Measurements from ENCODE around the gene OSR1.
"Not testable (repeated sequence)": the region's sequence is repeated elsewhere in the genome, so short reads cannot be mapped to it uniquely, and the experiment has no call there.

The OSR1 gene

DNA sequence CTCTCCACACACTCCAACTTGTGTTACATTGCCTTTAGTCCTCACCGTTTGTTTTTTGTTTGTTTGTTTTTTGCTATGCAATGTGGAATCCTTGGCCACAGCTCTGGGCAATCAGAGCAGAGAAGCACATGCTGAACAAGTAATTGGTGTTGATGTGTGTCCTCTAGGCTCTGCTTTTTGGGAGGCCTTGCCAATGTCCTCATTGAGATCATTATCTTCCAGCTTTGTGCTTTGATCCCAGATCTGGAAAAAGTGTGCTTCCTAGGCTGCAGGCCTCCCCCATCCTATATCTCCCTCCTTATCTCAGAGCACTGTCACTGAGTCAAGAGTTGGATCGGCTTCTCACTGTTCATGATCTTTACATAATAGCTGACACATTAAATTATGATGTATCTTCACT, 25.9 kb downstream of the OSR1 start:
- no peak for DNase-seq (ENCODE audit: low read depth in 3 of 3, low spot score in 1 of 3)

DNA sequence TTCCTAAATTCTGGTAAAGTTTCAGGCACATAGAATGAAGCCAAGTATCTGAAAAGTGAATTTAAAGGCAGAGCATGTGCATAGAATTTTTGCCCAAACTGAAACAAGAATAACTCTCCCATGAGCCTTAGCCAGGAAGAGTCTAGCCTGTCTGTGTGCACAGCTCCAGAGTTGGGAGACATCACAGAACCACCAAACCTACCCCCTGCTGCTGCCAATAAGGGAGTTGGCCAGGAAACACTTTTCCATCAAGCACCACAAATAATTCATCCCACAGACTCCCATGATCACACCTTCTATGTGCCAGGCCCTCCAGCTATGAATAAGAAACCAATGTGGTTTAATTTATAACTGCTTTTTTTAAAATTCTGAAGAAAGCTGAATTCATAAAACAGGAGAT, 27.0 kb downstream of the OSR1 start:
- DNase-seq (ENCODE audit: low read depth in 3 of 3, low spot score in 1 of 3): no peak

GRCh38 chr2:19330436-19330835, 28.0 kb downstream of the OSR1 start:
- DNase-seq (ENCODE audit: low read depth in 3 of 3, low spot score in 1 of 3): no peak

DNA sequence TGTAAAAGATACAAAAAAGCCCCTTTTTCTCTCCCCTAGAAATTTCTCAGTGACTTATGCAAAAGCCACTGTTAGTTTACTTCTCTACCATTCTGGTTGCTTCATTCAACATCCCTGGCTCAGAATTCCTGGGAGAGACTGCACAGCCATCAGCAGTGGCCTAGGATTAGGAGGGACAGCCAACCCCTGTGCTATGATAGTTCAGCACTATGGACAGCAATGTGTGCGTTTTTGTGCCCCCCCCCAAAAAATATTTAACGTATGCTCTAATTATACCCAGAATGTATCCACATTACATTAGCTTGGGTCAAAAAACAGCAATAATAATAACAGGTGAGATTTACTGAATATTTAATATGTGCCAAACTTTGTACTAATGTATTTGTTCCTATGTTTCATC, 29.0 kb downstream of the OSR1 start:
- DNase-seq (ENCODE audit: low read depth in 3 of 3, low spot score in 1 of 3): no peak

- no peak for DNase-seq (ENCODE audit: low read depth in 3 of 3, low spot score in 1 of 3)
These were observed 30.9 kb downstream of the OSR1 start for GRCh38 chr2:19327496-19327895.

GRCh38 chr2:19321946-19322345, 36.5 kb downstream of the OSR1 start:
- DNase-seq (ENCODE audit: low read depth in 3 of 3, low spot score in 1 of 3): no peak

GRCh38 chr2:19320813-19321212, 37.6 kb downstream of the OSR1 start:
- no peak for DNase-seq (ENCODE audit: low read depth in 3 of 3, low spot score in 1 of 3)

DNA sequence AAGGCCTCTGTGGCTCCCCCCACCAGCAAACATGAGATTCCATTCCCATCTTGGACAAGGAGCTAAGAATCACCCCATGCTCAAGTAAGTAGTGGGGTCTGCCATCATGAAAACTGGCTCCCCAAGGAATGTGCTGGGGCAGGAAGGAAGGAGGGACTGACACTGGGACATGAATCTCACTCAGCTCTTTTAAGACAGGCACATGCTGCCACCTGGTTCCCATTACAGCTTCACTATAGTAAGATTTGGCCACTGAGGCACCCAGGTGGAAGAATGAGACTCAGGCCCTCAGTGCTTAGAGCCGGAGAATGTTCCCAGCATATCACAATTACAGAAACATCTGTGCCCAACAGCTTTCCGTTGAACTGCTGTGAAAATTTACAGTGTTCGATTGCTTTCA, 38.7 kb downstream of the OSR1 start:
- DNase-seq (ENCODE audit: low read depth in 3 of 3, low spot score in 1 of 3): no peak

DNA sequence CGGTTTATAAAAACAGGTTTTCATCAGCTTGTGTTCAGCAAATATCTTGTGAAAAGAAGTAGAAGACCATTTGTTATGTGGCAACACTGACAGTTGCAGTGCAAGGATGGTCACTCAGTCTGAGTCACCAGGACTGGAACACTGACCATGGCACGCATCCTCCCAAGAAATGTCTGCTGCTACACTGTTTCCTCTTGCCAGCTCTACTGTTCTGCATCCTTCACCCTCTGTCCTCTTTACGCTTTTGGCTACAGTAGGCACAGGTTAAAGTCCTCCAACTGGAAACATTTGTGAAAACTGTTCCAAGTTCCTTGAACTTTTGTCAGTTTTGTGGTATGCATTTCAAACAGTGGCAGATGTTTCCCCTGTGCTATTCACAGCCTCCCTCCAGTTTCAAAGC, 39.4 kb downstream of the OSR1 start:
- DNase-seq (ENCODE audit: low read depth in 3 of 3, low spot score in 1 of 3): no peak

DNA sequence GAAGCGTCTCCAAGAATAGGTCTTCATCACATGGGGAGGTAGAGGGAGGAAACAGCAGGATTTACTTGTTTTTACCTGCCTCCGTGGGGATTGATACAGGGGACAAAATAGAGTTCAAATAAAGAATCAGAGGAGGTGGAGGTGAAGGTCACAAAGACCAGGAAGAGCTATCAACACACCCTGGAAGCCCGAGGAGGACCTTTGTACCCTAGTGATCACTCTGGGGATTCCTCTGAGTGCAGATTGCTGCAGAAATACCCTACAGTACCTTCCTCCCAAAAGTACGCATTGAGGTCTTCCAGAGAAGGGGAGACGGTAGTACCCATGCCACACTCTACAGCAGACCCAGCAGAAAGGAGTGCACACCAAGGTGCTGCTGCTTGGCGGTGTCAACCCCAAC, 44.9 kb downstream of the OSR1 start:
- no peak for DNase-seq (ENCODE audit: low read depth in 3 of 3, low spot score in 1 of 3)

DNA sequence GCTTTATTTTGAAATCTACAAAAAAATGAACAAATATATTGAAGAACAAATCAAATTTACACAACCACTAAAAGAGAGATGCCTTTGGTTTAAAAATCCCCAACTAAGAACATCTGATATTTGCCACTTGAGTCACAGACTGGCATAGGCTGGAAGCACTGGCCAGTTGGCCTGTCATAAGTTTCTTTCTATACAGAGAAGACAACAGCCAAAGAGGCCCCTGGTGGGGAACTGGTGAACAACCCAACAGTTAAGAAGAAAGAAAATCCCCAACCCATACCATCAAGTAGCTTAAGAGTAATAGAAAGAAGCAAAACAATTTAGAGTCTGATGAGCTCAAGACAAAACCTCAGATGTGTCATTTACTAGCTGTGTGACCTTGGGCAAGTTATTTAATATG, 45.5 kb downstream of the OSR1 start:
- no peak for DNase-seq (ENCODE audit: low read depth in 3 of 3, low spot score in 1 of 3)

- not testable (repeated sequence) for DNase-seq (ENCODE audit: low read depth in 3 of 3, low spot score in 1 of 3)
These were observed 52.4 kb downstream of the OSR1 start for GRCh38 chr2:19306065-19306464.

DNA sequence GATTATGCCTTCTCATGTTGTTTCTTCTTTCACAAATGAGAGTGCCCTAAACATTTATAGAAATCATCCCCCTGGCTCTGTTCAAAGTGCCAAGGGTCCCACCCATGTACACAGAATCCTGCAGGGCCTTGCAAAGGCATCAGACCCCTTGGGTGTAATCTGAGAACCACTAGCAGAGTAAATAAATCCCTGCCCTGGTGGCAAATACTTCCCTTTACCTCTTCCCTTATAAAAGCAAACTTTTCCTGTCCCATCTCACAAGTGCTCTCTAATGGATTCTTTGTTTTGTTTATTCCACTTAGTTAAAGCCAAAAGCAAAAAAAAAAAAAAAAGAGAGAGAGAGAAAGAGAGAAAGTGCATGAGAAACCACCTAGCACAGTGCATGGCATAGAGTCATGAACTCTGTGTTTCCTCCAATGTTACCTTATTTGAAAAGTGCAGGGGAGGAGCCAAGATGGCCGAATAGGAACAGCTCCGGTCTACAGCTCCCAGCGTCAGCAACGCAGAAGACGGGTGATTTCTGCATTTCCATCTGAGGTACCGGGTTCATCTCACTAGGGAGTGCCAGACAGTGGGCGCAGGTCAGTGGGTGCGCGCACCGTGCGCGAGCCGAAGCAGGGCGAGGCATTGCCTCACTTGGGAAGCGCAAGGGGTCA, 52.9 kb downstream of the OSR1 start:
- not testable (repeated sequence) for DNase-seq (ENCODE audit: low read depth in 3 of 3, low spot score in 1 of 3)

DNA sequence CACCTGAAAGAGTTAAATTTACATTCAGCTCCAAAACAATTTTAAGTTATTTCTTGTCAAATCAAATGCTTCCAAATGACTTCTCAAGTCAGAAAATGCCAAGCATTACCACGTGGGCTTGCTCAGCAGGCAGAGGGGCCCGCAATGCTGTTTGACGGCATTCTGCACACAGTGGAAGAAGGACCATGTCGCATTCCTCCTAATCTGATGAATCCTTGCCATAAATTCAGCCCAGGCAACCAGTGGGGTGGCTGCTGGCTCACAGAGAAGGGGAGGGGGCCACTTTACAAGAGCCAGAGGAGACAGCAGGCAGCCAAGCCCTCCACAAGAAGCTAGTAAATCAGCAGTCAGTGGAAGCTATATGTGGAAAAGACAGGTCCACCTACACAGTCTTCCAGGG, 56.7 kb downstream of the OSR1 start:
- no peak for DNase-seq (ENCODE audit: low read depth in 3 of 3, low spot score in 1 of 3)
